ENCODE results near the gene DPH3.
A peak's percentile ranks its signal among the peaks of the same experiment; 100 is the strongest.

The DPH3 gene

DNA sequence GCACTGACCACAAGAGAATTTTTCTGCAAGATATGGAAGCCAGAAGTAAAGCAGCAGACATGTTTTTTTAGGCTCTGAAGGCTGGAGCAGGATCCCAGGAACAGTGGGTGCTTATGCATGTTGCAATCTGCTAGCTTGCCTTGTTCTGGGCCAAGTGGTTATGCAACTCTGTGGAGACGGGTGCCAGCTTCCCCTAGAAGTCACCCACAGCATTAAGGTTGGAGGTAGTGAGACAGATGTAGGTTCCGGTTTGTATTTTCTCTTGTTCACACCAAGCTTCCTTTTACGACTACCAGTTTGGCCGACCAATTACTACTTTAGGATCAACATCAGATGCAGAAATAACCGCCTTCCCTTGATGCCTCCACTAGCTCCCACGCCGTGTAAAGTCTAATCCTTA, 11.1 kb downstream of the DPH3 start:
- no peak for DNase-seq

DNA sequence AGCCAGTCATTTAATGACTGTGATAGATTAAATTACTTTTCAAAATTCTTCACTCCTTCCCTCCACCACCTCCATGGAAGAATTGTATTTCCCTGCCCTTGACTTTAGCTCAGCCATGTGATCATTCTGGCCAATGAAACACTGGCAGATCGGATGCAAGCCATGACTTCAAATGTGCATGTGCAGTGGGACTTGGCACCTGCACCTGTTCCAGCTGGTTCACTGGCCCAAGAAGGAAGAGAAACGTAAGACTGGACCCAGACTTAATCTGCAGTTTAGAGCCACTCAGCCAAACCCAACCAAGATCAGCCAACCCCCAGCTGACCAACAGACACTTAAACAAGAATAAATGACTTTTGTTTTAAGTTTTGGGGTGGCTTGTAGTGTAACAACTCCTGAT, 11.8 kb downstream of the DPH3 start:
- DNase-seq: no peak

DNA sequence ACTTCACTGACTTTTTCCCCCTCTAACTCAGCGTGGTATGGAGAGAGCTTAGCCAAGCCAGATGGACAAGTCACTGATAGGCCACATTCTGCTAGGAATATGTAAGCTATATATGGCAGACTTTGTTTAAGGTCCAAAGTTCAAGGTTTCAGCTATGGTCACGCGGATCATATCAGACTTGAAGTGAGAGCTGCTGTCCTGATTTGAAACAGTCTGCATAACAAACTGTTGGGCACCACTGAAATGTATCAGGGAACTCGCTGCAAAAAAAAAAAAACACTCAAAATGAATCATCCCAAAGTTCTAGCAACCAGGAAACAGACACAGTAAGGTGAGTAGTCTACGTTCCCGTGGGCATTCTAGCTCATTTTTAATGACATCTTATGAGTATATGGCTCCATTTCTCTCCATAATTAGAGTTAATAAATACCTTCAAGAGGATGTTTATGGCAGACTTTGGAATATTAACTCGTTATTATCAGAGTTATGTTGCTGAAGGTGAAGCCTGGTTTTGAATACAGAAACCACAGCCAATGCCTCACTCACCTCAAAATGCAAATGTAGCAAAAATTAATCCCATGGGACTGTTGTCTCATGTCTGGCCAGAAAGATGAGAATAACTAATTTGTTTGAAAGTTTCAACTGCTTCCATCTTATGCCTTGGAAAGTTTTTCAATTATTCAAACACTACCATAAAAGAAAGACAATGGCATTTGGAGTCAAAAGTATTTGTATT, 12.3 kb downstream of the DPH3 start:
- DNase-seq: no peak

DNA sequence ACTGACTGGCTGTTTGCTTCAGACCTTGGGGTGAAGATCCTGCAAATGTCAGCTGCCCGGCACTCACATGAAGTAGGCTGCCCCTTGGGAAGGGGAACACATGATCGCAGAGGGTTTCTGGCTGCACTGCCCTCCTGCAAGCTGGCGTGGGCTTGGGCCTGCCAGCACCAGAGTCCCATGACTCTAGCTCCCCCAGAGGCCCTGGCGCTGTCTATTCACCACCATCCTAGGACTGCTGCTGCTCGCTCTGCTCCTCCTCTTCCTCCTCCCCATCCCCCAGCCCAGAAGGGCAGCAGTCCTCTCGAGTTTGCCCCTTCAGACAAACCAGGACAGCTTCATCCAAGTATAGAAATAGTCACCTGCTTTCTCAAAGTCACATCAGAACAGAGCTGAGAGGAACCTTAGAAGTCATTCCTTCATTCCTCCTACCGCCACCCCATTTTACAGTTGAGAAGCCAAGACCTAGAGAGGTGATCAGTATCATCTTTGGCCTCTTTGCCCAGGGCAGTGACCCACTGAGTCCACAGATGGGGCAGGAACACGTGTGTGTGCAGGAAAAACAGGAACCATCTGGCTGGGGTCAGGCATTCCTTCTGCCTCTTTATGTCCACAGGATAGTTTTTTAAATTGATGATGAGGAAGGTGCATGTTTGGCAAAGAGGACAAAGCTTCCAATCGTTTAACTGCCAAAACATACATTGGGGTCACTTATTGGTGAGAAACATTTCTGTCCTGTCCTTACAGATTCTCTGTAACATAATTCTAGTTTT, 13.2 kb downstream of the DPH3 start:
- no peak for DNase-seq

DNA sequence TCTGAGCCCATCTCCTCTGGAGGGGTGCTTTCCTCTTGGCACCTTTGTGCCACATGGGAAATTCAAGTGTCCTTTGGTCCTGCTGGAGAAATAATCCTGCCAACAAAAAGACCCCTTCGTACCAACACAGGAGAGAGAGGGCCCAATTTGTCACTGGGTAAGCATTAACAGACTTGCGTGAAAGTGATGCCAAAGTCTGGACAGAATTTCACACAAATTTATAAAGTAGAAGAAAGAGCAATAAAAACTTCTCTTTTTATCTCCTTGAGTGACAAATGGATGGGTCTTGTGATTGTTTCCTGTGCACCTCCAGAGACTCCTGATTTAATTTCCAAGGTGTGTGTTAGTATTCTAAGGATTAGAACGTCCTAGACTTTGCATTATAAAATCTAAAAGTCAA, 14.9 kb downstream of the DPH3 start:
- DNase-seq: no peak

DNA sequence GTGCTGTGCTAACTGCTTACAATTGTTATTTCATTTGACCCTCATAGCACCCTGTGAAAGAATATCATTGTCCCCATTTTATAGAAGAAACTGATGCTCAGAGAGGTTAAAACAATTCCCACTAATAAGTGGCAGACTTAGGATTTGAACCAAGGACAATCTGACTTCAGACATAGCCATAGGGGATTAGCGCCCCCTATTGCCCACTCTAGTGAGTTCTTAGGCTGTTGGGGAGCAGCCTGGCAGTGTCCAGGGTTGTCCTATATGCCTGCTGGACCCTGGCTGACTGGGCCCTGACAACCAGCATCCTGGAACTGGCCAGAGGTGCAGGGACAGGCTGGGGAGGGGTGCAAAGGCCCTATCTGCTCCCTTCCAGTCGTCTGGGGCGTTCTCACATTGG, 15.4 kb downstream of the DPH3 start:
- DNase-seq: no peak

DNA sequence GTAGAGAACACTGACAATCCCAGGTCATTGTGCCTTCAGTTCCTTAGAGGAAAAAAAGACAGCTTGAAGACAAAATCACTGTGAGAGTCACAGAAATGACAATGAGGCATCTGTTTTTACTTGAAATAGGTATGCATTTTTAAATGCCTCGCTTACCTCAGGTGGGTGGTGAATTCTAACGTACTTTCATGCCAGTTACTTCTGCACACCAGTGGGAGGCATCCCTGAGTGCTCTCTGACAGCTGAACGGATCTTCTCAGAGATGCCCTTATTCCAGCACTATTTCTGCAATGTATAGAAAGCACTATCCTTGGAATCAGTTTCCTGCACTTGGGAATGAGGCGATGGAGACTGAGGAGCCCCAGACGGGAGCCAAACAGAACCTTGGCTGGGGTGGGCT, 16.2 kb downstream of the DPH3 start:
- DNase-seq: no peak

DNA sequence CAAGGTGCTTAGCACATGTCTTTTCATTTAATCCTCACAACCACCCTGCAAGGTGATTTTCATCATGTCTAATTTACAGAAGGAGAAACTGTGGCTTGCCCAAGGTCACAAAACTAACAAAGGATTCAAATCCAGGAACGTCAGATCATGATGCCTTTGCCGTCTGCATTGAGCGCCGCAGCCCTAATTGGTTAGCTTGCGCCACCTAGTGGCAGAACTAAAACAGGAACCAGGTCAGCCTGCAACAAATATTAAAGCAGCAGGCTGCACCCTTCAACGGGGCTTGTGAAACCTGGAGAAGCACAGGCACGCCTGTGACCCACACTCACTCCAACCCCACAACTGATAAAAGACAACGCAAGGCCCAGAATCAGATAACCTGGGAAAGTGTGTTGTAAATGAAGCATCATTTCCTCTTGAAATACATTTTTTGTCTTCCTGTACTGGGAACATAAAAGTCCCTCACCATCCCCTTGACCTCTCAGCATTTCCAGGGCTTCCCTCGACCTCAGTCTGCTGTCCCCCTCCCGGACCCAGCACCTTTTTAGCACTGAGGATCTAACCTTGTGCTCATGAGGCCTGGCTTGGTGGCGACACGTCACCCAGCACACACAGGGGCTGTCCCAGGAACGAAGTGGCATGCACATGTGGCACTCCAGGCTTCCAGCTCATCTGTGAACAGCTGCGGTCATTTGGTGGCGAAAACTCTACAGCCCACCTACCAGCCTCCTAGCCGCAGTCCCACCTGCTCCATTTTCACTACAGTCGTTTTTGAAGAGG, 17.3 kb downstream of the DPH3 start:
- DNase-seq: peak; percentile 79

DNA sequence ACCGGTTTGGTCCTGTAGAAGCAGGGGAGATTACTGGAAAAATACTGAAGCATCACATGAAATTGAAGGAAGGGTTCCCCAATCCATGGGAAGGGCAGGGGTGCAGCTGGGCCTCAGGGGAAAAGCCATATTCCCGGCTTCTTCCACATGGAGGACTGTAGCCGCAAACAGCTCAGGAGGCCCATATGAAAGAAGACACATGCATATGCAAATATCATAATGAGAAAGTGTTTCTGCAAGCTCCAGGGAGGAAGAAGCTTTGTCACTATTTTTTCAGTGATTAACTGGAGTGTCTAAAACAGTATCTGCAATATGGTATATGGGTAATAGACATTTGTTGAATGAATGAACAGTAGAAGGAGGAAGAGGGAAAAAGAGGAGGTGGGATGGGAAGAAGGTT, 19.1 kb downstream of the DPH3 start:
- DNase-seq: no peak

DNA sequence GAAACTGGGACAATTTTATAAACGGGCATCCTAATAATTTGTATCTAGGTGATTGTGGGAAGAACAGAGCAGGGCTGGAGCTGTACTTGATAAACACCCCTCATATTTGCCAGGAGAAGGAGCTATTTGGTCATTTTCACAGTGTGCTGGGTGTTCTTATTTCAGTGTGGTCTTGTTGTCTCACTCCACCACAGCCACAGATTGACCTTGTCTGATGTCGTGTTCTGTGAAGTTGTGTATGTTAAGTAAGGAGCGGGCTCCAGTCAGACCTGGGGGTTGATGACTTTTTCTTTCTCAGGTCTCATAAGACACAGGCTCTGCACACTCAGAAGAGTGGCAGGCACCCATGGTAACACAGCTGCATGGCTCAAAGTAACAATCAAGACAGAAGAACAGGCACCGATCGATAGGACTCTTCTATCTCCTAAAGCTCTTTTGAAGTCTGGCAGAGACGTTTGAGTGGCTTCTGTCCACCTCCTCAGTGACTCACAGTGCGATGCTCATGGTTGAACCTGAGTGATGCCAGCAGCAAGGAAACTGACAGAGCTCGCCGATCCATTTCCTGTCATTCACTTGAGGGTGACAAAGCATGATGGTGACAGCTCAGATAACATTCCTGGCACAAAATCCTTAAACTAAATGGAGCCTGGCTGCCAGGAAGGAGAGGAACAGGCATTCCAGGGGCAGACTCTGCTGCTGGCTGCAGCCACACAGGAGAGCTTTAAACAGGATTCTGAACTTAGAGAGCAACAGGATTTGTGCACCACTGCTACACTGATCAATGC, 20.8 kb downstream of the DPH3 start:
- DNase-seq: peak; percentile 28

DNA sequence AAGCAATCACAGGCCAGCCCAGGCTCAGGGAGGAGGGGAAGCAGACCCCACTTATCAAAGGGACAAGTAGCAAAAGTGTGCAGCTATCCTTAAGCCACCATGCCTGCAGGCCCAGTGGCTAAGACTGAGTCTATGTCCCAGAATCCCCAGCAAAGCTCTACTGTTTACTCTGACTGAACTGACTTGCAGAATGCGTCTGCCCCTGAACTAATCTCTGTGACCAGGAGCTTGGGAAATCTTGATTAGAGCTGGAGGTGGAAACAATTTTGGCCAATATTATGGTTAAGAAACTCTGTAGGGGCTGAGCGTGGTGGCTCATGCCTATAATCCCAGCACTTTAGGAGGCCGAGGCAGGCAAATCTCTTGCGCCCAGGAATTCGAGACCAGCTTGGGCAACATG, 22.6 kb downstream of the DPH3 start:
- no peak for DNase-seq

DNA sequence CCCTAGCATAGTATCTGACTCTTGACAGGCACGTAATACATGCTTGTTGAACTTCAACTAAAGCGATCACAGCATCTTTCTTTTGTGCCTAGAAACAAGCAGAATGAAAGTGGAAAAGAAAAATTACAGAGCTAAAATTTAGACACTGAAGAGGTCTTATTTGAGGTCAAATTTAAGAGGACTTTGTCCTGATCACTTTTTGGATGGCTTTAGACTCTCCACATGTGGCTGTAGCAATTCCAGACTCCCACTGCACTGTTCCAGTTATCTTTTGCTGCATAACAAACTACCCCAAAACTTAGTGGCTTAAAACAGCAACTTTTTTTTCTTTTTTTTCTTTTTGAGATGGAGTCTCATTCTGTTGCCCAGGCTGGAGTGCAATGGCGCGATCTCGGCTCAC, 23.5 kb downstream of the DPH3 start:
- no peak for DNase-seq

DNA sequence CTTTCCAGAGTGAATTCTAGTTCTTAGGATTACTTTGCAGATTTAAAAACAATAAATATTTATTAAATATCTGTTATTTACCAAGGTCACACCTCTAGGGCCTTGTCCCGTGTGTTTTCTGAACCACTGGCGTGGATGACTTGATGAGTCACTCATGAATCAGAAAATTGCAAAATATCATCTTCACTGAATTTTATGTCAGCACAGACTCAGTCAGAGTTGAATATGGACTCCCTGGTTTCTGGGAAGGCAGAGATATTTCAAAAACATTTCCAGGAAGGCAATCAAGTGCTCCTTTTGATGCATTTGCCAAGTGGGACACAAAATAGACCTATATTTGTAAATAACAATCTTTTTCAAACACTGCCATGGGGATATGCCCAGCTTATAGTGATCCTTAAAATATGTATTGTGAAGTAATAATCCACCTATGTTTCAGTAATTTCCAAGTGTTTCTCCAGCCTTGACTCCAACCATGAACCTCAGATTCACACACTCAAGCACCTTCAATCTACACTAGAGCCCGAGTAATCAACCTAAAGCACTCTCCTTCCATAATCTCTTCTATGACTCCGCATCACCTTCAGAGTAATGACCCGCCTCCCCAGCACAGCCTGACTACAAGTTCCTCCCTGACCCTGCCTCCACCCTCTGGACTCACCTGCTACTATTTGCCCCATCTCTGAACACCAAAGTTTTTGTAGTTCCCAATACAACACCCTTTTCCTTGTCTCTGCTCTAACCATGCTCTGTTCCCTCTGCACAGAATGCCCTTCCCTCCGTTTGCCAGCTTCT, 24.3 kb downstream of the DPH3 start:
- DNase-seq: no peak

DNA sequence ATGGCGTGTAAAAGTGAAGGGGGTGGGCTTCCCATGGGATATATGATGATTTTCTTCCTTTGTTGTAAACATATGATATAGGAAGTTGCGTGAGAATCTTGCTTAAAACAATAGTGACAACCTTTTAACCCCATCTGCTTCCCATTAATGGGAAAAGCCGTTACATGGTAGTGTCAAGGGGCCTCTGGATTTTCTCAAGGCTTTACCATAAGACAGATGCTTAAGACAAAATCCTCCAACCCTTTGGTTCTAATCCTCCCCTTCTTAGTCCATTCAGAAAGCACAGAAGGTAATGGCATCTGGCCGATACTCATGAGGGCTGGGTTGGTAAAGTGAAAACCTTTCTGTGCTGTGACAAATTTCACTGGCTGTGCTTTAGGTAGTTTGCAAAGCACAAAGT, 25.0 kb downstream of the DPH3 start:
- DNase-seq: no peak

DNA sequence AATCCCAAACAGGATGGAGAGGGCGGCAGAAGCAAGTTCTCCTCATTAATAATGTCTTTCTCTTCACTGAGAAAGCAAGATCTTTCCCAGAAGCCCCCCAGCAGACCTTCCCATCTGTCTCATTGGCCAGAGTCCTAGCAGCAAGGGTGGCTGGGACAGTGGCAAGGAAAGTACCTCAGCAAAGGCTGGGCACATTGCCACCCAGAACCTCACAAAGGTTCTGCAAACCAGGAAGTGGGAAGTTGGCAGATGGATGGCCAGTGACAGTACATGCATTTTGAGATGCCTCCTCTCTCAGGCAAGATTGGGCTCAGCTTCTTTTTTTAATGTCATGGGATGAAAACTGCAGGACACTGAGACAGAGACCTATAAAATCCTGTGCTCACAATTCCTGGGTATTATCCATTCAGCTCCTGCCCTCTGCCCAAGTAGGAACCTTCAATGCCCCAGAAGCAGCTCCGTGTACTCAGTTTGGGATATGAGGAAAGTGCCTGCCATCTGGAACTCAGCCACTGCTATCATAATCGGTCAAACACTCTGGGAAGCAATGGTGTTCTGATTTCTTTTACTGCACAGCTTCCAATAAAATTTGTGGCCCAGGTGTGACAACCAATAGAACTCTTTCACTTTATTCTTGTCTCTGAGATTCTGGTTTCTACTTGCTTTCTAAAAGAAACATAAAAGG, 25.5 kb downstream of the DPH3 start:
- DNase-seq: no peak

DNA sequence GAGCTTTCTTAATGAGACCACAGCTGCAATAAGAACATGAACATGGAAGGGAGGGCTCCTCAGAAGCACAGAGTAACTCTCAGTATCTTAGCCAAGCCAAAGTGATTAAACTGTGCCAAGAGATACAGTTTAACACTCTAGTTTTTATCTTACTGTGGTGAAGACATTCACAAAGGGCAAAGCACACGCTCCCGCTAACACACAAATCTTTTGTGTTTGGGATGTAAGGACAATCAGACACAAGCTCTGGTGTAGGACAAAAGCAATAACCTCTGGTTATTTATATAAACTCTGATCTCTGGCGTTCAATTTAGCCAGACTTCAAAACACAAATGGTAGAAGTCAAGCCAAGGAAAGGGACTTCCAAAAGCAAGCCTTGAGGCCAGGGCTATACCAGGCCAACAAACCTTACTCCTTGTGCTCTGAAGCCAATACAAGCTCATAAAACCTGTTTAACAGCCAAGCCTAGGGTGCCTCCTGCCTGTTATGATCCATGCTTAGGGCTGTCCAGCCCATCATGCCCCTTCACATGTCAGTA, 27.8 kb downstream of the DPH3 start:
- no peak for DNase-seq

DNA sequence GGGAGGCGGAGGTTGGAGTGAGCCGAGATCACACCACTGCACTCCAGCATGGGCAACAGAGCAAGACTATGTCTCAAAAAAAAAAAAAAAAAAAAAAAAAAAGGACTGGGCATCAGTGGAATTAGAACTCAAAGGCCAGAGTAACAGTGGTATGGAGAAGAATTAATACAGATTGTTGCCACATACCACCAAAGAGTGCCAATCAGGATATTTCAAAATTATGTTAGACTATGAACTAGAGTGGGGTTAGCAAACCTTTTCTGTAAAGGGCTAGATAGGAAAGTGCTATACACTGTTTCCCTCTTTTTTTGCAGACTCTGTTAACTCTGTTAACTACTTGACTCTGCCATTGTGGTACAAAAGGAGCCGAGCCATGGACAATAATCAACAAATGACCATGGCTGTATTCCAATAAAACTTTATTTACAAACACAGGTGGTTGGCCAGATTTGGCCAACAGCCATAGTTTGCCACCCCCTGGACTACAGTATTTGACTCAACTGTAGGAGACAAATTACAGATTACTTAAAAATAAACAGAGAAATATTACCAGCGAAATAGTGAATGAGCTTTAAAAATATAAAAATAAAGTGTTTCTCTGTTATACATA, 28.6 kb downstream of the DPH3 start:
- no peak for DNase-seq

DNA sequence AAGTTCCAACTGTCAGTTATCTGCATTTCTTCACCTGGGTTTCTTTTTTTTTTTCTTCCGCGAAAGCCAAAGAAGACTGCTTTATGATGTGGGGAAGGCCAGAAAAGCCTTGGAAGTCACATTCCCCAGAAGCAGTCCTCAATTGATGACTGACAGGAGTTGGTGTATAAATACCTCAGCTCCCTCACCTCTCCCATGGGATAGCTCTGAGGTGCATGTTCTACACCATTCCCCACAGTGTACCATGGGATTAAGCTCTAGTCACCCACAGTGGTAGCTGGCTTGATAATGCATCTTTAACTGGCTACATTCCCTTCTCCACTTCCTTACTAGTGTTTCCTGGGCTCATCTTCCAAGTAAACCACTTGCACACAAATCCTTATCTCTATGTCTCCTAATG, 30.5 kb downstream of the DPH3 start:
- no peak for DNase-seq

DNA sequence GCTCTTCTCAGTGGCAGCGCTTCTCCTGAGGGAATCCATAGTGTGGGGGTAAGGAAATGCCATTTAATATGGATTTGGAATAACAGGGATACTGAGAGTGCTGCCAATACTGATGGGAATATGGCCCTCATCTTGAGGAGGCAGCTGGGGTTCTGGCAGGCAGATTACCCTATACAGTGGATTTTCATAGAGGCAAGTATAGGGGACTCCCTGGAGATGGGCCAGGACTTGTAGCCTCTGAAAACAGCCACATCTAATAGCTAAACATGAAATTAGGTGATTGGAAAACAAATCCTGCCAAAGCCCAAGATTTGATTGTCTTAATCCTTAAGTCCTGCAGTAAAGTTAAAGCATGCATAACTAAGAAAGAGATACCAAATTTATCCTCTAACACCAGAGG, 30.9 kb downstream of the DPH3 start:
- DNase-seq: no peak

DNA sequence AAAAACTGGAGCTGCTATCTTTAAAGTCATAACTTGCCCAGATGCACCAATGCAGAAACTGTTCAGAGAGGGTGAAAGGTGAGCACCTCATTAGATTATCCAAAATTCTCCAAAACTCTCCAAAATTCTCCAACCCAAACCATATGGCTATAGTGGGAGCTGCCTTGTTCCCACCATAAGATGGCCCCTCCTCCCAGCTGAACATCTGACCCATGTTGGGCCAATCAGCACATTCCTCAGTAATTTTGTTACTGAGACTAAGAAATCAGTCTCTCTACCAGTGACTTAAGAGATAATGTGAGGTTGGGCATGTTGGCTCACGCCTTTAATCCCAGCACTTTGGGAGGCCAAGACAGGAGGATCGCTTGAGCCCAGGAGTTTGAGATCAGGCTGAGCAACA, 32.8 kb downstream of the DPH3 start:
- no peak for DNase-seq

DNA sequence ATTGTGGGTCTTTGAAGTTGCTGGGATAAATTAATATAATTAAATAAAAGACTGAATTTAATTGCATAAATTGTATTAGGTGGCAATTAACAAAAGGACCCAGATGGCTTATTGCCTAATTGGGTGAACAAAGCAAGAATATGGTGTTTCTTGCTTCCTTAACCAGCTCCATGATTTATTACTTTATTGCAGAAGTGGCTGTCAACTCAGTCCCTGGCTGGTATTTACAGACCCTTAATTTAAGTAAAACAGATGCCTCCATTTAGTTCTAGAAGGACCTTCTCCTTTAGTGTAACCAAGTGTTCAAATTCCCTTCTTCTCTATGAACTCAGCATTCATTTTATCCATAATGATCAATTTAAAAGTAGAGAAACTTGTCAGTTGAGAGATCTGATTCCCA, 35.1 kb downstream of the DPH3 start:
- no peak for DNase-seq

Data from stimulated activated CD4-positive, alpha-beta T cell treated with anti-CD3 and anti-CD28 coated beads, Interleukin-1b, Interleukin-23, amount 100 ng/mL, for 48 hours (primary cell).